HG03439 (cell line): Measurements from ENCODE around the gene GABRB3.

ENCODE experiments used
- ATAC-seq: cut with Tn5 transposase; IDR thresholded peaks from one replicate; pipeline ENCODE4 v1.9.1; 2021; ENCODE audit warnings: mild to moderate bottlenecking, moderate library complexity; ENCODE audit not compliant: unreplicated experiment

Gene GABRB3

DNA sequence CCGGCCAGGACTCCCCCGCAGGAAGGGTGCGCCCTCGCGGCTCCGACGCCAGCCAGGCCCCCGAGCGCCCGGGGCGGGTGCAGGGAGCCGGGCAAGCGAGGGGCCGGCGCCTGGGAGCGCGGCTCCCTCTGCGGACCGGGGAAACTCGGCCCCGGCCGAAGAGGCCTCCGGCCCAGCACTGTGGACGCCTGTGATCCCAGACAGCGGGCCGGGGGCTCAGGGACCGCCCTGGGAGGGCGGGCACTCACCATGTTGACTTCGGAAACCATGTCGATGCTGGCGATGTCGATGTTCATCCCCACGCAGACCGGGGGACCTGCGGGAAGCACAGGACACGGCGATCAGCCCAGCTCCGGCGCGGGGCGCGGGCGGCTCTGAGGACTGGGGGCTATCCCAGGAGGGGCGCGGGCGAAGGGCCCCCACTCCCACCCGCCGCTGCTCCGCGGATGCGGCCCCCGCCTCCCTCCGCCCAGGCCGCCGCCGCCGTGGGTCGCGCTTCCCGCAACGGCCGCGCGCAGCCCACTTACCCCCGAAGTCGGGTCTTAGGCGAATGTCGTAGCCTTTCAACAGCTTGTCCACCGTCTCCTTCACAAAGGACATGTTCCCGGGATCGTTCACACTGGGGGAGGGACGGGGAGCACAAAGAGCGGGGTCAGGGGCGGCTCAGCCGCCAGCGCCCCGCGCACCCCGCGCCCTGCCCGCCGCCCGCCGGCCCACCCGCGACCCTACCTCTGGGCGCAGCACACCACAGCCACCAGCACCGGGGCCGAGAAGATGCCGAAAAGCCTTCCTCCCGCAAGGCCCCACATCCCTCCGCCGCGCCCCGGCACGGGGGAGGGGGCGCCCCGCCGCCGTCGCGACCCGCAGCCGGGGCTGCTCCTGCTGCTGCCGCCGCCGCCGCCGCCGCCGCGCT lies at the start of gene GABRB3:
Gene GABRB3, minus strand, starts transcription at position 913 of the 913 bp plus-strand sequence.
- ATAC-seq = no peak

DNA sequence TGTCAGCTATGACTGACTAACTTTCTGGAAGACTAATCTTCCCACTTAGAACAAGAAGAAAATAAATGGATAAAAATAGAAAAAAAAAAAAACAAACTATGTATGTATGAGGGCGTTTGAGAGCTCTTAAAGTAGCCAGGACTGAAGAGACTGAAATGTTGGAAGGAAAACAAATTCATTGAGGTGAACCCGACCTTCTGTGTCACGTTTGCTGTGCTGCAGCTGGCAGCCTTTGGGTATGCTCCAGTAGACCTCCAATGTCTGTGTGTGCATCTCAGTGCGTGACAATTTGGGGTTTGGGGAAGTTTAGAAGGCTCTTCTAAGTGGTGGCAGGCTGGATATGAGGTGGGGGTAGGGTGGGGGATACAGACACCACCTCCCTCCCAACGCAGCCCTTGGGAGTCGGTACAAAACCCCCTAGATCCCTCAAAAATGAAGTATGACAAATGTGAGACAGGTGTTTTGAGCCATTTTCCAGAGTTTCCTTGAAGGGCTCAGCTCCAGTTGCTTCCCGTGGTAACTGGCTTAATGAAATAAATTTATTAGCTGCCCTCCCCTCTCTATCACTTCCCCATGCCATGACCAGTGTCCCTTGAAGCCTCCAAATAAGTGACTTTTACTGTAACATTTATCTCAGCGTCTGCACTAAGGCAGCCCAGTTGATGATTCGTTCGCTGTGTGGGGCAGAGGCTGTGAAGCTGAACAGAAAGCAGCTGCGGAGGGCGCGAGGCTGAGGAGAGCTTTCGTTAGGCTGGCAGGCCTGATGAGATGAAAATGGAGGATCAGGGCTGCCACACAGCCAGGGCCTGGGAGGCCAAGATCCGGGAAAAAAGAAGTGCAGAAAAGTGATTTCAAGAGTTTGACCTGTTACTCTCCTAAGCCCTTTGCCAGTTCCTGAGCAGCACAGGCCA lies 34.9 kb upstream of the GABRB3 start:
- ATAC-seq = no peak

DNA sequence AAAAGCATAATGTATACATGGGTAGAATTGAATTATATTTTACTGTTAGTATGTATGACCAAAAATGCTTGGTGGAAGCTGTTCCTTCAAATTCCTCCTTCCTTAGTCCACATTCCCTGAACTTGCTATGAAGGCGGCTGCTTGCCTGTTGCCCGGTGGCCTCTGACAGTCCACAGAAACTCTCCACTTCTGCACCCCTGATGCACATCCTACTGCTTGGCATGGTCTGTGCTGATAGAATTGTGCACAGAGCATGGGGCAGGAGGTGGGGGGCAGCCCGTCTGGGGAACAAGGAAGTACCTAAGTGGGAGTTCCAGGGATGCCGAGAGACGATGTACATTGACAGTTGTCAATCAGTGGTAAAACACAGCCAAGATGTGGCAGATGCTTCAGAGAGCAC lies 33.7 kb upstream of the GABRB3 start:
- no peak for ATAC-seq

DNA sequence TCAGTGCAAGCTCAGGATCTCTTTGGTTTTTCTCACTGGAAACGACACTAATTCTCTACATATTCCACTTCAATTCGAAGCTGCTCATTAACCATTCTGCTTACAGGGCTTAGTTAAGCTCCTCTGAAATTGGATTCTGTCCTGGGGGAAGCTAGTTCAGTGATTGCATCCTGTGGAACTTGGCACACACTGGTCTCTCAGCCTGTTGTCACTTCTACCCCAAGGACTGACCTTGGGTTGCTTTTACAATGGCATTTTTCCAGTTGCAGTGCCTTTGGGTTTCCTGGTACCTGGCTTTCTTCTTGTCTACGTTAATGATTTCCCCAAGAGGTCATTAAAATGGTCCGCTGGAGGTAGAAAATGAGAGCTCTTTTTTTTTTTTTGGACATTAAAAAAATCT lies 33.3 kb upstream of the GABRB3 start:
- ATAC-seq = no peak

DNA sequence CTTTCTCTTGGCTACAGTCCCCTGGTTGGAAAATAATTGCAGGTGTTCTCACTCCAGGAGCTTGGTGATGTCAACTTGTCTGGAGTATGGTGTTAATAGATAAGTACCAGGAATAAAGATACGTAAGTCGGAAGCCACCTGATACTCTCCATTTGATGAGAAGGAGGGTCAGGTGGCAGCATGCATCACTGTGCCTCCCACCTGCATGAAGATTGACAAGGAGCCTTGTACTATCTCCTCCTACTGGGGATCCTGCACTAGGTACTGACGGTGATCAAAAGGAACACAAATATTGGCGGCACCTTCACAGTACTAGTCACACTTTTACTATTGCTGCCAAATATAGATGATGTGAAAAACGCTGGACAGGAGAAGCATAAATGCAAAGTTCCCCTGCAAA lies 32.6 kb upstream of the GABRB3 start:
- no peak for ATAC-seq

DNA sequence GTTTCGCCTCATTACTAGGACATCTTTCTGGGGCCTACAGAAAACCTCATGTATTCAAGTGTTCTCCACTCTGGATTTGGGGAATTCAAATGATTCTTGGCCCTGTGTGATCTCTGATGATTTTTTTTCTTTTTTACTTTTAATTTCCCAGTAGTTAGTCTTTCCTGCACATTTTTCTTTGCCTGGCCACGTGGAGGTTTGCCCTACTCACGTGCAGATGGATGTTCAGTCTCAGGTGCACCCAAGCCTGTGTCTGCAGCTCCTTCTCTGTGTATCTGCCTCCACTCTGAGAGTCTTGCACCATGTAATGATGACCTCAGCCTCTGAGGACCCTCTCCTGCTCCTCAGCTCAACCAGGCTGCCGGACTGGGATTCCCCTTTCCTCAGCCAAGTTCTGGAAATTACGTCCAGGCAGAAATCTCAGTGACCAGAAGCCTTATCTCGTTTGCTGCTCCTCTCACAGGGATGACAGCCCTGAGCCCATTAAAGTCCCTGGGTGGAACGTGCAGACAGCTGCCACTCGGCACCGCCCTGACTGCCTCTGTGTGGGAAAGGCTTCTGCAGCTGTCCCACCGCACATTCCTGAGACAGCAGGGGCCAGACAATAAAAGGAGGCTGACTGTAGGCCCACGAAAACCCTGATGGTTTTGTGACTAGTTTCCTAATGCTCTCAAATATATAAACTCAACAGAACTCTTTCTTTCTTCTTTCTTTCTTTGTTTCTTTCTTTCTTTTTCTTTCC lies 31.4 kb upstream of the GABRB3 start:
- no peak for ATAC-seq

DNA sequence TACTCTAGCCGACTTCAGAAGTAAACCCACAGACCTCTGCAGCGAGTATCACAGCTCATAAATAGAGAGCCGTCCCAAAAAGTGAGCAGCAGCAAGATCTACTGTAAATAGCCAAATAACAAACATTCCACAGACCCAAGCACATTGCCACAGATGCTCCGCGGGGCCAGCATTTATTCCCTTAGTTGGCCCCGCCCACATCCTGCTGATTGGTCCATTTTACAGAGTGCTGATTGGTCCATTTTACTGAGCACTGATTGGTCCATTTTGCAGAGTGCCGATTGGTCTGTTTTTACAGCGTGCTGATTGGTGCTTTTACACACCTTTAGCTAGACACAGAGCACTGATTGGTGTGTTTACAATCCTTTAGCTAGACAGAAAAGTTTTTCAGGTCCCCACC lies 17.3 kb upstream of the GABRB3 start:
- no peak for ATAC-seq

DNA sequence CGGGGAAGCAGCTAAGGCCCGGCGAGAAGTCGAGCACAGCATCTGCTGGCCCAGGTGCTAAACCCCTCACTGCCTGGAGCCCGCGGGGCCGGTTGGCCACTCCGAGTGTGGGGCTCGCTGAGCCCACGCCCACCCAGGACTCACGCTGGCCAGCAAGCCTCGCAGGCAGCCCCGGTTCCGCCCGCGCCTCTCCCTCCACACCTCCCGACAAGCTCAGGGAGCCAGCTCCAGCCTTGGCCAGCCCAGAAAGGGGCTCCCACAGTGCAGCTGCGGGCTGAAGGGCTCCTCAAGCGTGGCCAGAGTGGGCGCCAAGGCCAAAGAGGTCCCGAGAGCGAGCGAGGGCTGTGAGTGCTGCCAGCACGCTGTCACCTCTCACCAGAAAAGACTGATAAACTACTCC lies 8.9 kb upstream of the GABRB3 start:
- ATAC-seq = no peak

DNA sequence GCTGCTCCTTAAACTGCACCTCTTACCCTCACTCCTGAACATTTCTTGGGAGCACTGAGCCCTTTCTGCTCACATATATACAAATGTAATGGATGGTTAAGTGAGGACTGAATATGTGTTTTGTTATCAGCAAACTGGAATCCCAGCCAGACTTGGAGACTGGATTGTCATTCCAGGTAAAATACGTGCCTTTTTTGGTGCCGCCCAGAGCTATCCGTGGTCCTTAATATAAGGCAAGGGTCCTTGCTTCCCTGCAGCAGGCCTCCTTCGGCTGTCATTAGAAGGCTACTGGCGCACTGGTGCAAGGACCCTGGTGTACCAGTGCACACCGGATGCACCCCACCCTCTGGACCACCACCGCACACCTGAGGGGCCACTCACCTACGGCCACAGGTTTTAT lies 1.1 kb upstream of the GABRB3 start:
- ATAC-seq = no peak

DNA sequence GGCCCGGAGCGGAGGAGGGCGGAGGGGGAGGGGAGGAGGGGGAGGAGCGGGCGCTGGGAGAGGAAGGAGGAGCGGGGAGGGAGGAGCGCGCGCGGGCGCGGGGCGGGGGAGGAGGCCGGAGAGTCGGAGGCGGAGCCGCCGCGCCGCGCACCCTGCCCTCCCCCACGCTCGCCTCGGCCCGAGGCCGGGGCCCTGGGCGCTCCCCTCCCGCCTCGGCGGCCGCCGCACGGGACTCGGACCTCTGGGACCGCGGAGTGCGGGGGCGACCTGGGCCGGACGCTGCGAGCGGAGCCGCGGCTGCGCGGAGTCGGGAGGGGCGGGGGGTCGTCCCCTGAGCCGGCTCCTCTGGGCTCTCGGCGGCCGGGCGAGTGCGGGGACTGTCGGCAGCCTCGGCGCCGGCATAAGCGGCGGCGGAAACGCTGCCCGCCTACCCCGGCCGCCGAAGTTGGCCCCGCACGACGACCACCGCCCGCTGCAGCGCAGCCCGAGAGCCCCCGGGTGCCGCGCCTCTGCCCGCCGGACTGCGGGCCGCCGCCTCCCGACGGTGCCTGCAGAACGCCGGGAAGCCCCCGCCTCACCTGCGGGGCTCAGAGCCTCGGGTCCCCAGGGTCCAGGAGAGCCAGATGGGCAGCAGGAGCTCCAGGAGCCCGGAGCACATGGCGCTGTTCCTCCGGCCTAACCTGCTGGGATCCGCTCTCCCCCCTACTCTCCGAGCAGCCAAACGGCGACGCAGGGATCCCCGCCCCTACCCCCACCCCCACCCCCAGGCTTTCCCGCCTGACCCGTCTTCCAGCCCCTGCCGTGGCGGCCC lies 406 bp upstream of the GABRB3 start:
- ATAC-seq = no peak

DNA sequence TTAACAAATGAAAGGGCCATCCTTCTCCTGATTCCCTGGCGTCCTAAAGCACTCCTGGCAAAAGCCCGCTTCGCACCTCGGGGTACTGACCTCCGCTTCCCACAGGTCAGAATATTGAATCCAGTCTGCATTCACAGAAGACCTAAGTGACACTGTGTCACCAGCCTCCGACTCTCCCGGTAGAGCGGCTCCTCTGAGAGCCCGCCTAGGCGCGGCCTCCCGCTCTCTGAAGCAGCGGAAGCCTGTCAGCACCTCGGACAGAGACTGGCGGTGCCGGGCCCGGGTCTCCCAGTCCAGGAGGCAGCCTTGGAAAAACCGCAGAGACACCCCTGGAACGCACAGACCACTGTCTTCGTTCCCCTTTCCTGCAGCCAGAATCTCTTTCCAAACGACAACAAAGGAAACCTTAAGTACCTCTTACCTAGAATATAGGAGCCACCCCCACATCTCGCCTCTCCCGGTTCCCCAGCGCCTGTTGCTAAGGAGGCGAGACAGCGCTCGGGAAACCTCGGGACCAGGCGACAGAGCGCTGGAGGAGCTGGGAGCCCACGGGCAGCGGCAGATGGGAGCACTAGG lies 1.2 kb downstream of the GABRB3 start:
- ATAC-seq = no peak

DNA sequence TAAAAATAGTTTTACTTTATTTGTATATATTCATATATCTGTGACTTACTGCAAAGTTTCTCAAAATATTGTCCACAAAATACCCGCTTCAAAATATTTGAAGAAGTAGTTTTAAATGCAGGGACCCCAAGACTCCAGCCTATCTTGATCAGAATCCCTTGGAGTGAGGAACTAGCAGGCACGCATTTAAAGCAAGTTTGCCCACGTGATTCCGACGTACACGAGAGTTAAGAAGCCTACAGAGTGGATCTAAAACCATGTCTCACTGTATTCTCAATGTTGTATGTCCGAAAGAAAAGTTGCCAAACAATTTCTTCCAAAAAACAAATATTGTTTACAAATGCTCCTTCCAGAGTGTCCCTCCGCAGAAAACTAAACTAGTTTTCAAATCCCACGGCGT lies 1.7 kb downstream of the GABRB3 start:
- no peak for ATAC-seq

DNA sequence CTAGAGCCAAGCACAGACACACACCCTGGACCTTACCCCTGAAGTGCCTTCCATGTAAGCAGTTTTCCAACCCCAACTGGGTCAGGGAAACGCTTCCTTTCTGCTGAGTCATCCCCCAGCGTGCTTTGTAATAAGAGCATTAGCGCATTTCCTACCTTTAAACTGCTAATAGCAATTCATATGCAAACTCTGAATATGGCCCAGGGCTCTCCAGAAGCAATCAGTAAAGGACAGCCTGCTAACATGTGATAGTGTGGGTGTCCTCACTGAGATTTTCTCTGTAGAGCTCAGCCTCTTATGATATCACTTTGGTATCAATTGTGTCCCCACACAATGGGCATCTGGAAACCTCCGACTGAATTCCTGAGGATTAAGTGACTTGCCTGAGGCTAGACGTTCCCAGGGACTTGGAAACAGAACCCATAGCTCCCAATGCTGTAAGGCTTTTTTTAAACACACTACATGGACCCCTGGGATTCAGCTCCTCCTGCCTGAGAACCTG lies 5.6 kb downstream of the GABRB3 start:
- no peak for ATAC-seq

DNA sequence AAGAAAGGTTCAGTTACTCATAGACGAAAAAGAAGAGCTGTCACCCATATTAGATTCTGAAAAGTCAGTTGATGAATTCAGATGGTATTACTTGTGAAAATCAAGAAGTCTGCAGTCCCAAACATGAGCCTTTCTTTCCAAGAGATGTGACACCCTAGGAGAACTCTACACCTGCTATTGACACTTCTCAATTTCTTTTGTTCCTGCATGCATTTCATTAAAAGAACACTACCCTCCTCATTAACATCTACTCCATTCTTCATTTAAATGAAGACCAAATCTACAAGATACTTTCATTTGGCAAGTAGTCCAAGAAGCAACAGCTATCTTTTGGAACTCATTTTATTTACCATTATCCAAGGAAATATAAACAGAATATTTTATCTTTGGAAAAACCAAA lies 6.6 kb downstream of the GABRB3 start:
- no peak for ATAC-seq

DNA sequence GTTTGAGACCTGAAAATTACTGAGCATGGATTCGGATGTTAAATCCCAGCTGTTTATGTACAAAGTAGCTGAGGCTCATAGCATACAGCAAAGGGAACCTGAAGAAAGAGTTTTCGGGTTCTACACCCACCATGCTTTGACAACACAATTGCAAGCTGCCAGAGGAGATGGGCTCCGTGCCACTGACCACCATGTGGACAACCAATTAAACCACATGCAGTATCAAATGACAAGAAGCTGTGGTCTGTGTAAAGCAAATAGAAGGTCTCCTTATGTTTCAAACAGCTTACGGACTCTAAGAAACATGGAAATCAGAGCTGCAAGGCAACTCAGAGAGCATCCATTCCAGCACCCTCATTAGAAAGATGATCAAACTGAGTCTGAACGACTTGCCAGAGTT lies 12.9 kb downstream of the GABRB3 start:
- ATAC-seq = no peak

DNA sequence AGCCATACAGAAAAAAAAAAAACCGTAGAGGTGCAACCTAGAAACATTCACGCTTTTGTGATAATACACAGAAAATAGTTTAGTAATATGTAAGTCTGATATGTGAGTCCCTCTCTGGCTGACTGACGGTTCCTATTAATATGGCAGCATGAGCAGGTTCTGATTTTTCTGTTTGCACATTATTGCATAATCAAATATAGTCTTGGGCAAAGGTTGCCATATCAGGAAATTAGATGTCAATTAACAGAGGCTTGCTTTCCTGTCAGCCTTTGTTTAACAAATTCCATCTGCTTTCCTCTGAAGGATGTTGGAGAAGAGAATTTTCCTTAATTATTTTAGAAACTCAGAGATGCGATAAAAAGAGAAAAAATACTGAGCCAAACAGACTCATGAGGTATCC lies 14.8 kb downstream of the GABRB3 start:
- ATAC-seq = no peak

DNA sequence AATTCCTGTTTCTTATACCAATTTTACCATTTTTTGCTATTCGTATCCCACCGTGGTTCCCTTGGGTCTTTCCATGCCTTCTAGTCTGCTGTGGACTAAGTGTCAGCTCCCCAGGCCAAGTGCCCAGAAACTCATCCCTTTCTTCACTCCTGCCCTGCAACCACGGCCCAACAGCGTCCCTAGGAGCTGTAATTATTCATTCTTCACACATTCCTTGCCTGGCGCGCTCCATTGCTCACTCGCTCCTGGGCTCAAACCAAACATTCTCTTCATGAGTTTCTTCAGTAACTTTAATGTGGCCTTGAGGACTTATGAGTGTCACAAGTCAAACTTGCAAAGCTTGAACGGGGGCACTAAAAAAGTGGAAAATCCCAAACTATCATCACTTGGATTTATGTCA lies 15.7 kb downstream of the GABRB3 start:
- no peak for ATAC-seq

DNA sequence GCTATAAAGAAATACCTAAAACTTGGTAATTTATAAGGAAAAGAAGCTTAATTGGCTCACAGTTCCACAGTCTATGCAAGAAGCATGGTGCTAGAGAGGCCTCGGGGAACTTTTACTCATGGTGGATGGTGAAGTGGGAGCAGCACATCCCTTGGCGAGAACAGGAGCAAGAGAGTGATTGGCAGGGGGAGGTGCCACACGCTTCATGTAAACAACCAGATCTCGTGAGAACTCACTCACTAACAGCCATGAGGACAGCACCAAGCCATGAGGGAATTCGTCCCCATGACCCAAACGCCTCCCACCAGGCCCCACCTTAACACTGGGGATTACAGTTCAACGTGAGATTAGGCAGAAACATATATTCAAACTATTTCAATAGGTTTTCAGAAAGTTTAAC lies 28.0 kb downstream of the GABRB3 start:
- ATAC-seq = no peak

DNA sequence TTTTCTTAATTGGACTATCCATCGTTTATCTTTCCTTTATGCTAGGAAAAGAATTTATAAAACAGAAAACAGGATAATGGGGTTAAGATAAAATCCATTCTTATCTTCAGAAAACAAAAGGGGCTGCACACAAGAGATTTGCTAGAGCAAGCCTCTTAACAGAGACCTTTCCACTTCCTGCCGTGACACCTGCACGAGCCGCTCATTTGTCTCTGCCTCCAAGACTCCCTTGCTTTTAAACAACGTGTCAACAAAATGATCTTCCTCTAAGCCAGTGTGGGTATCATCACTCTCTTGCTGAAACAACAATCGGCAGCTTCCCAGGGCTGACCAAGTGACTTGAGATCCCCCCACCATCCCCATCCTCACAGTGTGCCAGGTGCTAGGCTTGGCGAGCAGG lies 33.1 kb downstream of the GABRB3 start:
- ATAC-seq = no peak

DNA sequence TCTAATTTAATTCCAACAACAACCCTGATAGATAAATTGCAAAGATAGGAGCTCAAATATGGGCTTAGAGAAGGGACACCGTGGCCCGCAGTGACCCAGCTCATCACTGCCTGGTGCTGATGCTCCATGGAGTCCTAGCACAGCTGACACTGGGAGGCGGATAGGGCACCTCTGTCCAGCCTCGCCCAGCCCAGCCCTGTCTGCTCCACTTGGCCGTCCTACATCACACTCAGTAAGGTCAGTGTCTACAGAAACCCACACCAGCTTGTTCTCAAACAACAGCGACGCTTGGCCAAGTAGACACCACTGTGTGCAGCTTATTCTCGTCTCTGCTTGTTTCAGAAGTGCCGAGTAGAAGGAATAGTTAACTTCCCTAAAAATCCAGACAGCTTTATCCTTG lies 33.9 kb downstream of the GABRB3 start:
- ATAC-seq = no peak
